IMR-90 (cell line): Measurements from ENCODE around the gene ARHGEF17. TPM values are rescaled to one million over a fixed set of nuclear protein-coding genes. Genes with fewer than 3 reads are reported as not detected.
"Not testable (repeated sequence)": the region's sequence is repeated elsewhere in the genome, so short reads cannot be mapped to it uniquely, and the experiment has no call there.

ENCODE experiments used
- ATAC-seq: fragments of 200-7000 bp; cut with Tn5 transposase; 2 replicates; pipeline ENCODE4 v1.9.1; 2020; ENCODE audit warnings: low read depth, mild to moderate bottlenecking, moderate library complexity
- BruUV-seq: library from RNA; stranded (reverse); fragments of 400-500 nt; replicated peaks from 2 replicates; lab custom pipeline; 2021; lab: Mats Ljungman, UMichigan
- CTCF ChIA-PET: fragments of 300-600 bp; formaldehyde crosslinking; extraction: SDS; loops from one replicate; lab custom pipeline; 2021; ENCODE audit warnings: antibody characterized with exemption; lab: Yijun Ruan, JAX
- POLR2A ChIA-PET: fragments of 300-600 bp; sonication (Branson Sonifier 250); formaldehyde crosslinking; loops from one replicate; lab custom pipeline; 2022; ENCODE audit warnings: antibody characterized with exemption; ENCODE audit not compliant: unreplicated experiment; lab: Charles Lee
- DNase-seq: peaks from one replicate; pipeline ENCODE4 v3.0.0; 2013
- H2AFZ ChIP-seq: replicated peaks from 2 replicates; pipeline ENCODE3; 2013; ENCODE audit warnings: low read length, mild to moderate bottlenecking; ENCODE audit not compliant: poor library complexity
- H2AK5ac ChIP-seq: 2 replicates; pipeline ENCODE4 v1.6.1; 2013; ENCODE audit warnings: low read depth, low read length, inconsistent platforms
- H2AK9ac ChIP-seq: replicated peaks from 2 replicates; pipeline ENCODE3; 2013; ENCODE audit warnings: mild to moderate bottlenecking, low read depth, low read length, moderate library complexity; ENCODE audit not compliant: poor library complexity
- H2BK120ac ChIP-seq: 2 replicates; pipeline ENCODE4 v1.6.1; 2013; ENCODE audit warnings: low read depth, low read length, inconsistent platforms
- H2BK15ac ChIP-seq: 3 replicates; pipeline ENCODE4 v1.6.1; 2013; ENCODE audit warnings: low read depth, low read length, inconsistent platforms
- H2BK20ac ChIP-seq: 2 replicates; pipeline ENCODE4 v1.6.1; 2013; ENCODE audit warnings: low read depth, mild to moderate bottlenecking, inconsistent platforms, low read length, moderate library complexity
- H2BK5ac ChIP-seq: 2 replicates; pipeline ENCODE4 v1.6.1; 2013; ENCODE audit warnings: mild to moderate bottlenecking, low read depth, low read length, inconsistent platforms; ENCODE audit not compliant: poor library complexity, severe bottlenecking
- H3K14ac ChIP-seq: replicated peaks from 2 replicates; pipeline ENCODE4 v1.6.1; 2013; ENCODE audit warnings: low read depth, low read length, inconsistent platforms
- H3K18ac ChIP-seq: 2 replicates; pipeline ENCODE4 v1.6.1; 2013; ENCODE audit warnings: low read depth, low read length, control low read depth
- H3K23ac ChIP-seq: 2 replicates; pipeline ENCODE4 v1.6.1; 2013; ENCODE audit warnings: low read depth, low read length, inconsistent platforms
- H3K27ac ChIP-seq: 2 replicates; pipeline ENCODE4 v1.5.1; 2013; ENCODE audit warnings: mild to moderate bottlenecking, control low read depth, low read length; ENCODE audit not compliant: insufficient read depth
- H3K27me3 ChIP-seq: 2 replicates; pipeline ENCODE4 v1.6.1; 2013; ENCODE audit warnings: low read length; ENCODE audit not compliant: control insufficient read depth, insufficient read depth
- H3K36me3 ChIP-seq: 2 replicates; pipeline ENCODE4 v1.6.1; 2013; ENCODE audit warnings: low read length, mixed read lengths; ENCODE audit not compliant: control insufficient read depth, insufficient read depth
- H3K4ac ChIP-seq: 2 replicates; pipeline ENCODE4 v1.6.1; 2013; ENCODE audit warnings: low read depth, low read length, inconsistent platforms
- H3K4me1 ChIP-seq: 2 replicates; pipeline ENCODE4 v1.6.1; 2013; ENCODE audit warnings: low read length, mixed read lengths; ENCODE audit not compliant: control insufficient read depth, insufficient read depth
- H3K4me2 ChIP-seq: 2 replicates; pipeline ENCODE4 v1.6.1; 2013; ENCODE audit warnings: low read depth, mild to moderate bottlenecking, control low read depth, low read length, moderate library complexity
- H3K4me3 ChIP-seq: 2 replicates; pipeline ENCODE4 v1.5.1; 2013; ENCODE audit warnings: low read depth, mild to moderate bottlenecking, control low read depth, low read length, moderate library complexity; ENCODE audit not compliant: insufficient read depth
- H3K56ac ChIP-seq: 2 replicates; pipeline ENCODE4 v1.6.1; 2013; ENCODE audit warnings: low read length, inconsistent platforms; ENCODE audit not compliant: insufficient read depth; ENCODE audit errors: extremely low read depth
- H3K79me1 ChIP-seq, 2 experiments: 2 replicates each; pipeline ENCODE4 v1.6.1; 2013; ENCODE audit warnings: low read length in 2 of 2, inconsistent platforms in 1 of 2, low read depth in 1 of 2
- H3K9ac ChIP-seq: 2 replicates; pipeline ENCODE4 v1.6.1; 2013; ENCODE audit warnings: low read depth, low read length, control low read depth
- H3K9me1 ChIP-seq: 2 replicates; pipeline ENCODE4 v1.6.1; 2013; ENCODE audit warnings: low read length, inconsistent platforms; ENCODE audit not compliant: insufficient read depth
- H3K9me3 ChIP-seq: 2 replicates; pipeline ENCODE4 v1.6.1; 2013; ENCODE audit warnings: low read length; ENCODE audit not compliant: control insufficient read depth, insufficient read depth
- H4K20me1 ChIP-seq: 2 replicates; pipeline ENCODE4 v1.6.1; 2013; ENCODE audit warnings: low read length, inconsistent platforms; ENCODE audit not compliant: insufficient read depth
- H4K5ac ChIP-seq: 2 replicates; pipeline ENCODE4 v1.6.1; 2013; ENCODE audit warnings: mild to moderate bottlenecking, low read depth, low read length, control low read depth
- H4K8ac ChIP-seq, 2 experiments: 2 replicates each; pipeline ENCODE4 v1.6.1; 2013; ENCODE audit warnings: low read depth in 2 of 2, low read length in 2 of 2, control low read depth in 1 of 2, inconsistent platforms in 1 of 2
- H4K91ac ChIP-seq: 2 replicates; pipeline ENCODE4 v1.6.1; 2013; ENCODE audit warnings: low read depth, low read length, inconsistent platforms; ENCODE audit not compliant: insufficient read depth
- BHLHE40 ChIP-seq: fragments of 150-350 bp; IDR thresholded peaks from 2 replicates; pipeline ENCODE4 v1.6.1; 2016; ENCODE audit warnings: mild to moderate bottlenecking, low read depth, low read length
- CHD1 ChIP-seq: IDR thresholded peaks from 2 replicates; pipeline ENCODE4 v1.6.1; 2012; ENCODE audit warnings: low read depth, low read length, improper control_type of control experiment
- RCOR1 ChIP-seq: IDR thresholded peaks from 2 replicates; pipeline ENCODE4 v1.6.1; 2012; ENCODE audit warnings: mild to moderate bottlenecking, low read length, improper control_type of control experiment; ENCODE audit not compliant: insufficient replicate concordance
- WGBS, 2 experiments: methylation state at CpG; one replicate each; pipeline versions ENCODE4 v1.1.5 to v1.1.7; 2013; ENCODE audit warnings: missing lambda C conversion rate in 2 of 2; ENCODE audit not compliant: insufficient read length in 1 of 2; ENCODE audit errors: extremely low coverage in 2 of 2; 5-methylcytosine and 5-hydroxymethylcytosine counted together
- dilution Hi-C: fragments of 300-500 bp; cut with HindIII; formaldehyde crosslinking; loops from one replicate; pipeline ENCODE4 v1.14.3; 2018; ENCODE audit warnings: low sequenced_read_pairs; ENCODE audit not compliant: unreplicated experiment
- in situ Hi-C: fragments of 300-500 bp; cut with MboI; formaldehyde crosslinking; loops from 3 replicates; pipeline ENCODE4 v1.14.3; 2019; ENCODE audit warnings: low sequenced_read_pairs, inconsistent platforms, mixed read lengths
- intact Hi-C: fragments of 100-400 bp; cut with micrococcal nuclease; formaldehyde crosslinking; loops from 2 replicates; pipeline ENCODE4 v1.10.0; 2022
- polyA plus RNA-seq, 3 experiments: library from polyadenylated mRNA; depleted of rRNA; stranded (reverse); fragments of >200 nt; gene quantifications; 2 replicates each; pipeline ENCODE4 v1.2.3, GENCODE V29; 2012; ENCODE audit warnings: low replicate concordance in 1 of 3
- total RNA-seq: library from RNA; depleted of rRNA; stranded (reverse); fragments of >200 nt; gene quantifications from 2 replicates; pipeline ENCODE4 v1.2.3, GENCODE V29; 2012
- TF ChIP-seq, protein P1 (sequence below): fragments of 150-350 bp; IDR thresholded peaks from 2 replicates; pipeline ENCODE4 v1.6.1; 2016; ENCODE audit warnings: low read depth, mild to moderate bottlenecking, low read length, moderate library complexity, borderline replicate concordance

Gene ARHGEF17
- total and polyA plus RNA-seq, 2 of the 4 experiments (the other 2 are of a cell fraction), result 21.7 to 97.7 TPM

DNA sequence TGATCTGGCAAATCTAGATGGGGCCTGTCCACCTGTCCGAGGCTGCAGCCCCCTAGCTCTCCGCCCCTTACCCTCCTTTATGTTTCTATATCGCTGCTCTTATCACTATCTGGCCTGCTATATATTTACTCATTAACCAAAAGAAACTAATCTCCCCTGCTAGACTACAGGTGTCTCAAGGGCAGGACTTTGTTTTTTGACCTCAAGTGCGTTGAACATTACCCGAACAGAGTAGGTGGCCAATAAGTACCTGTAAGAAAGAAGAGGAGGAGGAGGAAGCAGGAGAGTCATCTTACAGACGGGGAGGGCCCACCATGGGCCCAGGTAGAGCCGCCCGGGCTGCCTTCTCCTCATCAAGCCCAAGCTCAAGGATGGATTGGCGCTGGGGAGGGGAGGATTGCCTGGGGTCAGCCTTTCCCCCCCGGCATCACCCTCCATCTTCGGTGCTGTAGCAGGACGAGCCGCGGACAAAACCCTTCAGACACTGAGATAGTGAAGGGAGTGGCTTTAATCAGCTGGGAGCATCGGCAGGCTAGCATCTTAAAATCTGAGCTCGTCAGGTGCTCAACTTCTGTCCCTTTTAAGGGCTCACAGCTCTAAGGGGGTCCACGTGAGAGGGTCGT, 37.1 kb upstream of the ARHGEF17 start (continued):
- TF ChIP-seq, protein P1, sequence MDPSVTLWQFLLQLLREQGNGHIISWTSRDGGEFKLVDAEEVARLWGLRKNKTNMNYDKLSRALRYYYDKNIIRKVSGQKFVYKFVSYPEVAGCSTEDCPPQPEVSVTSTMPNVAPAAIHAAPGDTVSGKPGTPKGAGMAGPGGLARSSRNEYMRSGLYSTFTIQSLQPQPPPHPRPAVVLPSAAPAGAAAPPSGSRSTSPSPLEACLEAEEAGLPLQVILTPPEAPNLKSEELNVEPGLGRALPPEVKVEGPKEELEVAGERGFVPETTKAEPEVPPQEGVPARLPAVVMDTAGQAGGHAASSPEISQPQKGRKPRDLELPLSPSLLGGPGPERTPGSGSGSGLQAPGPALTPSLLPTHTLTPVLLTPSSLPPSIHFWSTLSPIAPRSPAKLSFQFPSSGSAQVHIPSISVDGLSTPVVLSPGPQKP, result no peak
- no peak for TF ChIP-seq BHLHE40
- no peak for TF ChIP-seq RCOR1
- TF ChIP-seq CHD1, result no peak

DNA sequence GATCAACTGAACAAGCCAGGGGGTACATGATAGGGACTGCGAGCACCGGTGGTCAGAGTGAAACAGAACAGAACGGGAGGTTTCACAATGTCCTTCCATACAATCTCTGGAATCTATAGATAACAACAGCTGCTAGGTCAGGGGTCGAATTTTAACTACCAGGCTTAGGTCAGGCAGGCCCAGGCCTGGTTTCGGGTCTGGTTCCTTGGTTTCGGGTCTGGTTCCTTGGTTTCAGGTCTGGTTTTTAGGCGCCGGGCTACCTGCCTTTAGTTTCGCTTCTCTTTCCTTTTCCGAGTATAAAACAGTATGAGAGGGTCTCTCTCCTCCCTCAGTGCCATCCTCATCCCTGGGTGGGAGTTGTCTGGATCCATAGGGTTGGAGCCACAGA, 36.6 kb upstream of the ARHGEF17 start:
- WGBS, 2 experiments, result no CpG with 5 or more reads among the region's 10 CpGs
- not testable (repeated sequence) for H3K9ac ChIP-seq, BruUV-seq

More for the DNA sequence above, 36.6 kb upstream of the ARHGEF17 start:
- intact Hi-C loops, H3K23ac ChIP-seq, H3K27ac ChIP-seq, ATAC-seq, H4K8ac ChIP-seq, H2BK5ac ChIP-seq, H3K18ac ChIP-seq, H3K4me1 ChIP-seq, H3K56ac ChIP-seq, H3K4me2 ChIP-seq, H3K9me3 ChIP-seq, H2AFZ ChIP-seq, H4K91ac ChIP-seq, dilution Hi-C loops, H4K5ac ChIP-seq, H2BK120ac ChIP-seq, H2BK20ac ChIP-seq, H2AK9ac ChIP-seq, H4K20me1 ChIP-seq, H2AK5ac ChIP-seq, DNase-seq, H3K36me3 ChIP-seq, H3K79me1 ChIP-seq, H3K4ac ChIP-seq, H2BK15ac ChIP-seq, H3K4me3 ChIP-seq, H3K9me1 ChIP-seq, in situ Hi-C loops, POLR2A ChIA-PET: not testable (repeated sequence)
- CTCF ChIA-PET, result interaction anchor here (0.6 kb wide), 1 partner anchor 257 kb away, joined by 3 read pairs; no protein-coding TSS in a partner anchor
- Histone ChIP-seq H3K27me3 (peaks cover 52% of the 10 kb centered on the region), H3K14ac (0 out of 2 replicates have a peak overlapping the region, but pooled peaks have one; percentile 21)
